ENCODE results near the gene CTNNBL1. TPM values are rescaled to one million over a fixed set of nuclear protein-coding genes. Genes with fewer than 3 reads are reported as not detected.

Gene CTNNBL1
- total and polyA plus RNA-seq, 2 experiments from 2014 or later, result 27.6 to 55.0 TPM

- Histone ChIP-seq H3K79me2 (no peaks in the 10 kb centered on the region), H3K27ac (no peak overlapping the region), H3K9me3 (ENCODE audit: low read depth) (no peaks in the 10 kb centered on the region), H3K4me3 (no peak overlapping the region), H2AFZ (no peak overlapping the region), H3K4me1 (ENCODE audit: insufficient read depth) (no peaks in the 10 kb centered on the region), H3K27me3 (no peaks in the 10 kb centered on the region), H4K20me1 (ENCODE audit: insufficient read depth, poor library complexity, severe bottlenecking) (no peaks in the 10 kb centered on the region), H3K36me3 (replicated peaks; ENCODE audit: insufficient read depth, low read depth) (no peaks in the 10 kb centered on the region), H3K4me2 (no peak overlapping the region), H3K9me2 (replicated peaks; ENCODE audit: insufficient read depth) (no peaks in the 10 kb centered on the region)
- no peak for DNase-seq (ENCODE audit: low spot score)
- 58% methylated on average over 5 of the region's 5 CpGs for WGBS (ENCODE audit: low lambda C conversion rate, missing lambda C conversion rate)
- TF ChIP-seq CTCF (IDR thresholded peaks at IDR 0.05; ENCODE audit: poor library complexity), result peak; percentile 27
- TF ChIP-seq EZH2phosphoT487 (IDR thresholded peaks at IDR 0.05; ENCODE audit: low read depth, severe bottlenecking, unreplicated experiment), result no peak
Measured at GRCh38 chr20:37651932-37652331, 41.9 kb upstream of the CTNNBL1 start.

- no peaks in the 10 kb centered on the region for H3K9me2 ChIP-seq (replicated peaks; ENCODE audit: insufficient read depth)
- no peak overlapping the region for H3K27ac ChIP-seq
- no peaks in the 10 kb centered on the region for H4K20me1 ChIP-seq (ENCODE audit: insufficient read depth, poor library complexity, severe bottlenecking)
- H3K4me1 ChIP-seq (ENCODE audit: insufficient read depth), result no peaks in the 10 kb centered on the region
- no peaks in the 10 kb centered on the region for H3K9me3 ChIP-seq (ENCODE audit: low read depth)
- H3K4me2 ChIP-seq, result no peak overlapping the region
- no peak for TF ChIP-seq CTCF (IDR thresholded peaks at IDR 0.05; ENCODE audit: poor library complexity)
- no peak for TF ChIP-seq EZH2 (IDR thresholded peaks at IDR 0.05; ENCODE audit: borderline replicate concordance)
- no peak for TF ChIP-seq EZH2phosphoT487 (IDR thresholded peaks at IDR 0.05; ENCODE audit: low read depth, severe bottlenecking, unreplicated experiment)
- no peaks in the 10 kb centered on the region for H3K27me3 ChIP-seq
- DNase-seq (ENCODE audit: low spot score), result no peak
- H3K79me2 ChIP-seq, result no peaks in the 10 kb centered on the region
- H2AFZ ChIP-seq, result no peak overlapping the region
- 77% methylated on average over 6 of the region's 6 CpGs for WGBS (ENCODE audit: low lambda C conversion rate, missing lambda C conversion rate)
- no peaks in the 10 kb centered on the region for H3K36me3 ChIP-seq (replicated peaks; ENCODE audit: insufficient read depth, low read depth)
- H3K4me3 ChIP-seq, result no peak overlapping the region
Measured at GRCh38 chr20:37656945-37657344, 36.9 kb upstream of the CTNNBL1 start.

DNA sequence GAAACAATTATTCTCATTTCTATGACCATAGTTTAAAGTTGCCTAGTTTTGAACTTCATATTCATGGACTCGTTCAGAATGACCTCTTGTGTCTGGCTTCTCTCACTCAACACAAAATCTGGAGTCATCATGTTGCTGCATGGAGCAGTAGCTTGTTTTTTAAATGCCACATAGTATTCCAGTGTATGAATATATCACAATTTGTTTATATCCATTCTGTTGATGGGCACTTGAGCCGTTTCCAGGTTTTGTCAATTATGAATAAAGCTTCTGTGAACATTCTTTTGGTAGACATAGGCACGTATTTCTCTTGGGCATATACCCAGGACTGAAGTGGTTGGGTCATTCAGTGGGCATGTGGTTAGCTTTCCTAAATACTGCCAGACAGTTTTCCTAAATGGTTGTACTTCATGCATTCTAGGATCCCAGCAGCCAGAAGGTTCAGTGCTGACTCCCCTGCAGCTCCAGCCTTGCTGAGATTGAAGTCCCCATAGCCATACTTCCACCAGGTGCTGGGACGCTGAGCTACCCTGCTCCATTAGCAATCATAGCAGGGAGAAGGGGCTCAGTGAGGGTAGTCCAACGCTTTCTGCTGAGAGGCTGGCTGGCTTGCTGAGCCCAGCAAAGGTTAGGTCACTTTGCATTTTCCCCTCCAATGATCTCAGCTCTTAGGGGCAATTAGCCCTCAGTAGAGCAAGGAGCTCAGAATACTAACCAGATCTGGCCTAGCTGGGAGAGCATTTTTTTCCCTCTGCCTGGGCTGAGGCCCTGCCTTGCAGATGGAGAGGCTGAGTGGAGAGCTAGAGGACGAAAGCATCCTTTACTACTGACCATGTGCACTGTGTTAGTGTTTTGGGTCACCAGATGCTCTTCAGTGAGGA, 35.7 kb upstream of the CTNNBL1 start:
- Histone ChIP-seq H3K27me3 (no peaks in the 10 kb centered on the region), H3K27ac (no peak overlapping the region), H3K79me2 (no peaks in the 10 kb centered on the region), H3K9me2 (replicated peaks; ENCODE audit: insufficient read depth) (no peaks in the 10 kb centered on the region), H3K4me1 (ENCODE audit: insufficient read depth) (no peaks in the 10 kb centered on the region), H3K4me3 (no peak overlapping the region), H3K4me2 (no peak overlapping the region), H3K36me3 (replicated peaks; ENCODE audit: insufficient read depth, low read depth) (no peaks in the 10 kb centered on the region), H2AFZ (no peak overlapping the region), H4K20me1 (ENCODE audit: insufficient read depth, poor library complexity, severe bottlenecking) (no peaks in the 10 kb centered on the region), H3K9me3 (ENCODE audit: low read depth) (no peaks in the 10 kb centered on the region)
- no peak for DNase-seq (ENCODE audit: low spot score)
- TF ChIP-seq EZH2 (IDR thresholded peaks at IDR 0.05; ENCODE audit: borderline replicate concordance) (no peak), CTCF (IDR thresholded peaks at IDR 0.05; ENCODE audit: poor library complexity) (no peak), EZH2phosphoT487 (IDR thresholded peaks at IDR 0.05; ENCODE audit: low read depth, severe bottlenecking, unreplicated experiment) (no peak)
- WGBS (ENCODE audit: low lambda C conversion rate, missing lambda C conversion rate), result 67% methylated on average over 6 of the region's 6 CpGs

All from hepatocyte (in vitro differentiated cells).